IMR-90 (cell line): ENCODE data around the gene TM9SF4. TPM values are rescaled to one million over a fixed set of nuclear protein-coding genes. Genes with fewer than 3 reads are reported as not detected.
A peak's percentile ranks its signal among the peaks of the same experiment; 100 is the strongest.

Experiments used
- ATAC-seq: fragments of 200-7000 bp; cut with Tn5 transposase; 2 replicates; pipeline ENCODE4 v1.9.1; 2020; ENCODE audit warnings: low read depth, mild to moderate bottlenecking, moderate library complexity
- BruUV-seq: library from RNA; stranded (reverse); fragments of 400-500 nt; replicated peaks from 2 replicates; lab custom pipeline; 2021; lab: Mats Ljungman, UMichigan
- CTCF ChIA-PET: fragments of 300-600 bp; formaldehyde crosslinking; extraction: SDS; loops from one replicate; lab custom pipeline; 2021; ENCODE audit warnings: antibody characterized with exemption; lab: Yijun Ruan, JAX
- POLR2A ChIA-PET: fragments of 300-600 bp; sonication (Branson Sonifier 250); formaldehyde crosslinking; loops from one replicate; lab custom pipeline; 2022; ENCODE audit warnings: antibody characterized with exemption; ENCODE audit not compliant: unreplicated experiment; lab: Charles Lee
- DNase-seq: peaks from one replicate; pipeline ENCODE4 v3.0.0; 2013
- H2AFZ ChIP-seq: replicated peaks from 2 replicates; pipeline ENCODE3; 2013; ENCODE audit warnings: low read length, mild to moderate bottlenecking; ENCODE audit not compliant: poor library complexity
- H2AK5ac ChIP-seq: 2 replicates; pipeline ENCODE4 v1.6.1; 2013; ENCODE audit warnings: low read depth, low read length, inconsistent platforms
- H2AK9ac ChIP-seq: replicated peaks from 2 replicates; pipeline ENCODE3; 2013; ENCODE audit warnings: mild to moderate bottlenecking, low read depth, low read length, moderate library complexity; ENCODE audit not compliant: poor library complexity
- H2BK120ac ChIP-seq: 2 replicates; pipeline ENCODE4 v1.6.1; 2013; ENCODE audit warnings: low read depth, low read length, inconsistent platforms
- H2BK15ac ChIP-seq: 3 replicates; pipeline ENCODE4 v1.6.1; 2013; ENCODE audit warnings: low read depth, low read length, inconsistent platforms
- H2BK20ac ChIP-seq: 2 replicates; pipeline ENCODE4 v1.6.1; 2013; ENCODE audit warnings: low read depth, mild to moderate bottlenecking, inconsistent platforms, low read length, moderate library complexity
- H2BK5ac ChIP-seq: 2 replicates; pipeline ENCODE4 v1.6.1; 2013; ENCODE audit warnings: mild to moderate bottlenecking, low read depth, low read length, inconsistent platforms; ENCODE audit not compliant: poor library complexity, severe bottlenecking
- H3K14ac ChIP-seq: replicated peaks from 2 replicates; pipeline ENCODE4 v1.6.1; 2013; ENCODE audit warnings: low read depth, low read length, inconsistent platforms
- H3K18ac ChIP-seq: 2 replicates; pipeline ENCODE4 v1.6.1; 2013; ENCODE audit warnings: low read depth, low read length, control low read depth
- H3K23ac ChIP-seq: 2 replicates; pipeline ENCODE4 v1.6.1; 2013; ENCODE audit warnings: low read depth, low read length, inconsistent platforms
- H3K27ac ChIP-seq: 2 replicates; pipeline ENCODE4 v1.5.1; 2013; ENCODE audit warnings: mild to moderate bottlenecking, control low read depth, low read length; ENCODE audit not compliant: insufficient read depth
- H3K27me3 ChIP-seq: 2 replicates; pipeline ENCODE4 v1.6.1; 2013; ENCODE audit warnings: low read length; ENCODE audit not compliant: control insufficient read depth, insufficient read depth
- H3K36me3 ChIP-seq: 2 replicates; pipeline ENCODE4 v1.6.1; 2013; ENCODE audit warnings: low read length, mixed read lengths; ENCODE audit not compliant: control insufficient read depth, insufficient read depth
- H3K4ac ChIP-seq: 2 replicates; pipeline ENCODE4 v1.6.1; 2013; ENCODE audit warnings: low read depth, low read length, inconsistent platforms
- H3K4me1 ChIP-seq: 2 replicates; pipeline ENCODE4 v1.6.1; 2013; ENCODE audit warnings: low read length, mixed read lengths; ENCODE audit not compliant: control insufficient read depth, insufficient read depth
- H3K4me2 ChIP-seq: 2 replicates; pipeline ENCODE4 v1.6.1; 2013; ENCODE audit warnings: low read depth, mild to moderate bottlenecking, control low read depth, low read length, moderate library complexity
- H3K4me3 ChIP-seq: 2 replicates; pipeline ENCODE4 v1.5.1; 2013; ENCODE audit warnings: low read depth, mild to moderate bottlenecking, control low read depth, low read length, moderate library complexity; ENCODE audit not compliant: insufficient read depth
- H3K56ac ChIP-seq: 2 replicates; pipeline ENCODE4 v1.6.1; 2013; ENCODE audit warnings: low read length, inconsistent platforms; ENCODE audit not compliant: insufficient read depth; ENCODE audit errors: extremely low read depth
- H3K79me1 ChIP-seq, 2 experiments: 2 replicates each; pipeline ENCODE4 v1.6.1; 2013; ENCODE audit warnings: low read length in 2 of 2, inconsistent platforms in 1 of 2, low read depth in 1 of 2
- H3K9ac ChIP-seq: 2 replicates; pipeline ENCODE4 v1.6.1; 2013; ENCODE audit warnings: low read depth, low read length, control low read depth
- H3K9me1 ChIP-seq: 2 replicates; pipeline ENCODE4 v1.6.1; 2013; ENCODE audit warnings: low read length, inconsistent platforms; ENCODE audit not compliant: insufficient read depth
- H3K9me3 ChIP-seq: 2 replicates; pipeline ENCODE4 v1.6.1; 2013; ENCODE audit warnings: low read length; ENCODE audit not compliant: control insufficient read depth, insufficient read depth
- H4K20me1 ChIP-seq: 2 replicates; pipeline ENCODE4 v1.6.1; 2013; ENCODE audit warnings: low read length, inconsistent platforms; ENCODE audit not compliant: insufficient read depth
- H4K5ac ChIP-seq: 2 replicates; pipeline ENCODE4 v1.6.1; 2013; ENCODE audit warnings: mild to moderate bottlenecking, low read depth, low read length, control low read depth
- H4K8ac ChIP-seq, 2 experiments: 2 replicates each; pipeline ENCODE4 v1.6.1; 2013; ENCODE audit warnings: low read depth in 2 of 2, low read length in 2 of 2, control low read depth in 1 of 2, inconsistent platforms in 1 of 2
- H4K91ac ChIP-seq: 2 replicates; pipeline ENCODE4 v1.6.1; 2013; ENCODE audit warnings: low read depth, low read length, inconsistent platforms; ENCODE audit not compliant: insufficient read depth
- CEBPB ChIP-seq: IDR thresholded peaks from 2 replicates; pipeline ENCODE4 v1.6.1; 2012; ENCODE audit warnings: low read depth, low read length, improper control_type of control experiment
- FOS ChIP-seq: fragments of 150-350 bp; IDR thresholded peaks from 2 replicates; pipeline ENCODE4 v1.6.1; 2016; ENCODE audit warnings: low read depth, low read length
- MAFK ChIP-seq: IDR thresholded peaks from 2 replicates; pipeline ENCODE4 v1.6.1; 2012; ENCODE audit warnings: low read depth, low read length, improper control_type of control experiment
- NFE2L2 ChIP-seq: fragments of 150-350 bp; IDR thresholded peaks from 2 replicates; pipeline ENCODE4 v1.6.1; 2016; ENCODE audit warnings: low read depth, mild to moderate bottlenecking, low read length
- POLR2A ChIP-seq: IDR thresholded peaks from 2 replicates; pipeline ENCODE4 v1.6.1; 2012; ENCODE audit warnings: mild to moderate bottlenecking, low read depth, low read length
- RCOR1 ChIP-seq: IDR thresholded peaks from 2 replicates; pipeline ENCODE4 v1.6.1; 2012; ENCODE audit warnings: mild to moderate bottlenecking, low read length, improper control_type of control experiment; ENCODE audit not compliant: insufficient replicate concordance
- WGBS, 2 experiments: methylation state at CpG; one replicate each; pipeline versions ENCODE4 v1.1.5 to v1.1.7; 2013; ENCODE audit warnings: missing lambda C conversion rate in 2 of 2; ENCODE audit not compliant: insufficient read length in 1 of 2; ENCODE audit errors: extremely low coverage in 2 of 2; 5-methylcytosine and 5-hydroxymethylcytosine counted together
- dilution Hi-C: fragments of 300-500 bp; cut with HindIII; formaldehyde crosslinking; loops from one replicate; pipeline ENCODE4 v1.14.3; 2018; ENCODE audit warnings: low sequenced_read_pairs; ENCODE audit not compliant: unreplicated experiment
- in situ Hi-C: fragments of 300-500 bp; cut with MboI; formaldehyde crosslinking; loops from 3 replicates; pipeline ENCODE4 v1.14.3; 2019; ENCODE audit warnings: low sequenced_read_pairs, inconsistent platforms, mixed read lengths
- intact Hi-C: fragments of 100-400 bp; cut with micrococcal nuclease; formaldehyde crosslinking; loops from 2 replicates; pipeline ENCODE4 v1.10.0; 2022
- polyA plus RNA-seq, 3 experiments: library from polyadenylated mRNA; depleted of rRNA; stranded (reverse); fragments of >200 nt; gene quantifications; 2 replicates each; pipeline ENCODE4 v1.2.3, GENCODE V29; 2012; ENCODE audit warnings: low replicate concordance in 1 of 3
- total RNA-seq: library from RNA; depleted of rRNA; stranded (reverse); fragments of >200 nt; gene quantifications from 2 replicates; pipeline ENCODE4 v1.2.3, GENCODE V29; 2012
- TF ChIP-seq, protein P1 (sequence below): fragments of 150-350 bp; IDR thresholded peaks from 2 replicates; pipeline ENCODE4 v1.6.1; 2016; ENCODE audit warnings: low read depth, mild to moderate bottlenecking, low read length, moderate library complexity, borderline replicate concordance
- TF ChIP-seq, protein P2 (sequence below): fragments of 150-350 bp; IDR thresholded peaks from 2 replicates; pipeline ENCODE4 v1.6.1; 2017; ENCODE audit warnings: mild to moderate bottlenecking, antibody characterized with exemption, low read length, low read depth

The TM9SF4 gene
- total and polyA plus RNA-seq, 2 of the 4 experiments (the other 2 are of a cell fraction): 35.3 to 59.1 TPM

DNA sequence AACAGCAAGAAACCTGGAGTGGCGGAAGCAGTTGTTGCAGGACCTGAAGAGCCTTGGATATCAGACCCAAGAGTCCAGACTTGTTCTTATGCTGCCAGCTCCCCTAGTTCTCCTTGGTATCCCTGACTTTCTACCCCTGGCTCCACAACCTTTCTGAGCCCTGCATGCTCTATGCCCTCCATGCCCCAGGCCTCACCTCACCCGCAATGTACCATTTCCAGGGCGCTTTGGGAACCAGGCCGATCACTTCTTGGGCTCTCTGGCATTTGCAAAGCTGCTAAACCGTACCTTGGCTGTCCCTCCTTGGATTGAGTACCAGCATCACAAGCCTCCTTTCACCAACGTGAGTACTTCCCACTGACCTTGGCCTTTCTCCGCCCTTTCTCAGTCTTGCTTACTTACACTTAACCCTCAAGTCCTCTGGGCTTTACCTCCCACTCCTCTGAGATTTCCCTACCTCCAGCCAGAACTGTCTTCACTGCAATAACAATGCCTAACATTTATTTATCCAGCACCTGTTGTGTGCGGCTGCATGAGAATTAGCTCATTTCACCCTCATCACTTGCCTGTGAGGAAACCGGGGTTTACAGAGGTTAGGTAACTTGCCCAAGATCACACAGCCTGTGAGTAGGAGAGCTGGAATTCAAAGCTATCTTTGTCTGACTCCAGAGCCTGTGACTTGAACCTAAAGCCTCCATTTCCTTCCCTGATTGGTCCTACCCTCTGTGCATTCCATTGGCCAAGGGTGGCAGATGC, 100.5 kb downstream of the TM9SF4 start:
- no peak overlapping the region for H2AK9ac ChIP-seq
- no peak overlapping the region for H3K27ac ChIP-seq
- H4K91ac ChIP-seq: no peak overlapping the region
- DNase-seq (peak; percentile 40), ATAC-seq (no peak)
- peaks cover 44 to 61% of the 10 kb centered on the region in 2 experiments for H3K79me1 ChIP-seq
- no TSS peak for BruUV-seq
- H2AK5ac ChIP-seq: no peak overlapping the region
- no peaks in the 10 kb centered on the region for H3K27me3 ChIP-seq
- no peak overlapping the region for H3K4me3 ChIP-seq
- intact Hi-C loops: loop anchor here (5.0 kb wide), 1 partner anchor 388 kb away; no protein-coding TSS in a partner anchor
- peak; percentile 26; the same call in 1 of the 2 replicates for TF ChIP-seq CEBPB
- TF ChIP-seq MAFK: no peak
- TF ChIP-seq RCOR1: no peak
- no peak for TF ChIP-seq FOS
- TF ChIP-seq, protein P1, sequence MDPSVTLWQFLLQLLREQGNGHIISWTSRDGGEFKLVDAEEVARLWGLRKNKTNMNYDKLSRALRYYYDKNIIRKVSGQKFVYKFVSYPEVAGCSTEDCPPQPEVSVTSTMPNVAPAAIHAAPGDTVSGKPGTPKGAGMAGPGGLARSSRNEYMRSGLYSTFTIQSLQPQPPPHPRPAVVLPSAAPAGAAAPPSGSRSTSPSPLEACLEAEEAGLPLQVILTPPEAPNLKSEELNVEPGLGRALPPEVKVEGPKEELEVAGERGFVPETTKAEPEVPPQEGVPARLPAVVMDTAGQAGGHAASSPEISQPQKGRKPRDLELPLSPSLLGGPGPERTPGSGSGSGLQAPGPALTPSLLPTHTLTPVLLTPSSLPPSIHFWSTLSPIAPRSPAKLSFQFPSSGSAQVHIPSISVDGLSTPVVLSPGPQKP: no peak
- no peak for TF ChIP-seq POLR2A
- no peak for TF ChIP-seq NFE2L2
- TF ChIP-seq, protein P2, sequence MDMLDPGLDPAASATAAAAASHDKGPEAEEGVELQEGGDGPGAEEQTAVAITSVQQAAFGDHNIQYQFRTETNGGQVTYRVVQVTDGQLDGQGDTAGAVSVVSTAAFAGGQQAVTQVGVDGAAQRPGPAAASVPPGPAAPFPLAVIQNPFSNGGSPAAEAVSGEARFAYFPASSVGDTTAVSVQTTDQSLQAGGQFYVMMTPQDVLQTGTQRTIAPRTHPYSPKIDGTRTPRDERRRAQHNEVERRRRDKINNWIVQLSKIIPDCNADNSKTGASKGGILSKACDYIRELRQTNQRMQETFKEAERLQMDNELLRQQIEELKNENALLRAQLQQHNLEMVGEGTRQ: no peak
- dilution Hi-C loops: no loop called here
- H2BK15ac ChIP-seq: no peak overlapping the region
- no peak overlapping the region for H3K9ac ChIP-seq
- no peak overlapping the region for H3K14ac ChIP-seq
- H2BK5ac ChIP-seq: no peak overlapping the region
- H3K18ac ChIP-seq: no peak overlapping the region
- H4K8ac ChIP-seq: no peak overlapping the region
- peaks cover 13% of the 10 kb centered on the region; the same call in 1 of the 2 replicates for H3K4me1 ChIP-seq
- peak overlapping the region; percentile 24 for H3K23ac ChIP-seq
- ChIA-PET CTCF (no interaction called here), POLR2A (no interaction called here)
- H4K20me1 ChIP-seq: peaks cover 15% of the 10 kb centered on the region
- no peaks in the 10 kb centered on the region for H3K9me3 ChIP-seq
- WGBS, 2 experiments: 82% methylated on average over 7 of the region's 9 CpGs; no CpG with 5 or more reads in 1 of the 2 experiments
- H2BK20ac ChIP-seq: no peak overlapping the region
- peaks cover 17% of the 10 kb centered on the region for H3K36me3 ChIP-seq
- H3K4me2 ChIP-seq: no peak overlapping the region
- in situ Hi-C loops: no loop called here
- H4K5ac ChIP-seq: no peak overlapping the region
- H2AFZ ChIP-seq: no peak overlapping the region
- H3K56ac ChIP-seq: no peak overlapping the region
- H3K4ac ChIP-seq: no peak overlapping the region; the same call in 1 of the 2 replicates
- H3K9me1 ChIP-seq: peaks cover 11% of the 10 kb centered on the region; the same call in 1 of the 2 replicates
- no peak overlapping the region for H2BK120ac ChIP-seq
